Neuron (in vitro differentiated cells): ENCODE measurements around the gene TPO.

Experiments
- H2AFZ ChIP-seq: one replicate; pipeline ENCODE4 v1.6.1; 2013; ENCODE audit warnings: low read depth, mild to moderate bottlenecking, inconsistent platforms, low read length, moderate library complexity
- H3K27me3 ChIP-seq: one replicate; pipeline ENCODE4 v1.6.1; 2013; ENCODE audit warnings: low read length; ENCODE audit not compliant: insufficient read depth
- H3K36me3 ChIP-seq: one replicate; pipeline ENCODE4 v1.6.1; 2013; ENCODE audit warnings: low read length; ENCODE audit not compliant: insufficient read depth
- H3K4me1 ChIP-seq: one replicate; pipeline ENCODE4 v1.6.1; 2013; ENCODE audit warnings: low read length; ENCODE audit not compliant: insufficient read depth
- H3K4me3 ChIP-seq: 2 replicates; pipeline ENCODE4 v1.5.1; 2013; ENCODE audit warnings: mild to moderate bottlenecking, low read length, moderate library complexity
- H3K9me3 ChIP-seq: one replicate; pipeline ENCODE4 v1.6.1; 2013; ENCODE audit warnings: low read length

TPO gene

GRCh38 chr2:1546023-1546591 is 132.8 kb downstream of the TPO start:
- H3K36me3 ChIP-seq, result no peaks in the 10 kb centered on the region
- no peaks in the 10 kb centered on the region for H3K9me3 ChIP-seq
- no peaks in the 10 kb centered on the region for H3K27me3 ChIP-seq
- H3K4me3 ChIP-seq, result no peak overlapping the region
- no peak overlapping the region for H2AFZ ChIP-seq
- H3K4me1 ChIP-seq, result no peaks in the 10 kb centered on the region

GRCh38 chr2:1546901-1547300 is 133.6 kb downstream of the TPO start:
- H3K9me3 ChIP-seq, result no peaks in the 10 kb centered on the region
- no peaks in the 10 kb centered on the region for H3K4me1 ChIP-seq
- H3K27me3 ChIP-seq, result no peaks in the 10 kb centered on the region
- no peak overlapping the region for H2AFZ ChIP-seq
- no peaks in the 10 kb centered on the region for H3K36me3 ChIP-seq
- H3K4me3 ChIP-seq, result no peak overlapping the region

GRCh38 chr2:1548910-1549673 is 135.8 kb downstream of the TPO start:
- no peak overlapping the region for H2AFZ ChIP-seq
- H3K4me1 ChIP-seq, result peaks cover 7% of the 10 kb centered on the region
- no peaks in the 10 kb centered on the region for H3K36me3 ChIP-seq
- H3K4me3 ChIP-seq, result no peak overlapping the region
- no peaks in the 10 kb centered on the region for H3K9me3 ChIP-seq
- no peaks in the 10 kb centered on the region for H3K27me3 ChIP-seq

- Histone ChIP-seq H3K4me3 (no peak overlapping the region), H3K36me3 (no peaks in the 10 kb centered on the region), H3K27me3 (no peaks in the 10 kb centered on the region), H2AFZ (no peak overlapping the region), H3K4me1 (peaks cover 7% of the 10 kb centered on the region), H3K9me3 (no peaks in the 10 kb centered on the region)
These were observed 136.8 kb downstream of the TPO start for GRCh38 chr2:1550076-1550475.

GRCh38 chr2:1550658-1551316 is 137.5 kb downstream of the TPO start:
- no peak overlapping the region for H3K4me3 ChIP-seq
- no peak overlapping the region for H2AFZ ChIP-seq
- no peaks in the 10 kb centered on the region for H3K27me3 ChIP-seq
- H3K4me1 ChIP-seq, result peaks cover 7% of the 10 kb centered on the region
- no peaks in the 10 kb centered on the region for H3K36me3 ChIP-seq
- H3K9me3 ChIP-seq, result no peaks in the 10 kb centered on the region

GRCh38 chr2:1551905-1552304 is 138.6 kb downstream of the TPO start:
- no peak overlapping the region for H3K4me3 ChIP-seq
- no peak overlapping the region for H2AFZ ChIP-seq
- no peaks in the 10 kb centered on the region for H3K27me3 ChIP-seq
- H3K36me3 ChIP-seq, result no peaks in the 10 kb centered on the region
- H3K9me3 ChIP-seq, result no peaks in the 10 kb centered on the region
- H3K4me1 ChIP-seq, result peaks cover 7% of the 10 kb centered on the region

GRCh38 chr2:1552611-1553010 is 139.3 kb downstream of the TPO start:
- peaks cover 7% of the 10 kb centered on the region for H3K4me1 ChIP-seq
- H3K4me3 ChIP-seq, result no peak overlapping the region
- H2AFZ ChIP-seq, result no peak overlapping the region
- no peaks in the 10 kb centered on the region for H3K36me3 ChIP-seq
- H3K27me3 ChIP-seq, result no peaks in the 10 kb centered on the region
- no peaks in the 10 kb centered on the region for H3K9me3 ChIP-seq

- Histone ChIP-seq H2AFZ (no peak overlapping the region), H3K9me3 (no peaks in the 10 kb centered on the region), H3K36me3 (no peaks in the 10 kb centered on the region), H3K27me3 (no peaks in the 10 kb centered on the region), H3K4me3 (no peak overlapping the region), H3K4me1 (peaks cover 7% of the 10 kb centered on the region)
These were observed 140.5 kb downstream of the TPO start for GRCh38 chr2:1553671-1554295.

- Histone ChIP-seq H2AFZ (no peak overlapping the region), H3K36me3 (no peaks in the 10 kb centered on the region), H3K4me3 (no peak overlapping the region), H3K9me3 (no peaks in the 10 kb centered on the region), H3K27me3 (no peaks in the 10 kb centered on the region), H3K4me1 (peaks cover 7% of the 10 kb centered on the region)
These were observed 143.0 kb downstream of the TPO start for GRCh38 chr2:1556286-1556685.

GRCh38 chr2:1556776-1557466 is 143.7 kb downstream of the TPO start:
- H3K9me3 ChIP-seq, result no peaks in the 10 kb centered on the region
- no peak overlapping the region for H3K4me3 ChIP-seq
- H3K4me1 ChIP-seq, result peaks cover 7% of the 10 kb centered on the region
- H2AFZ ChIP-seq, result no peak overlapping the region
- H3K36me3 ChIP-seq, result no peaks in the 10 kb centered on the region
- no peaks in the 10 kb centered on the region for H3K27me3 ChIP-seq

GRCh38 chr2:1557467-1557820 is 144.2 kb downstream of the TPO start:
- Histone ChIP-seq H3K9me3 (no peaks in the 10 kb centered on the region), H3K36me3 (no peaks in the 10 kb centered on the region), H3K4me1 (peaks cover 7% of the 10 kb centered on the region), H2AFZ (no peak overlapping the region), H3K4me3 (no peak overlapping the region), H3K27me3 (no peaks in the 10 kb centered on the region)

GRCh38 chr2:1559589-1560175 is 146.4 kb downstream of the TPO start:
- H2AFZ ChIP-seq, result no peak overlapping the region
- no peaks in the 10 kb centered on the region for H3K36me3 ChIP-seq
- no peaks in the 10 kb centered on the region for H3K9me3 ChIP-seq
- H3K4me1 ChIP-seq, result no peaks in the 10 kb centered on the region
- no peaks in the 10 kb centered on the region for H3K27me3 ChIP-seq
- no peak overlapping the region for H3K4me3 ChIP-seq
